ENCODE data around the gene IL36RN. TPM values are rescaled to one million over a fixed set of nuclear protein-coding genes. Genes with fewer than 3 reads are reported as not detected.

Gene IL36RN
- polyA plus RNA-seq, 1 donor from 2014 or later: not detected

GRCh38 chr2:113015655-113016054, 43.3 kb upstream of the IL36RN start:
- Histone ChIP-seq H3F3A (ENCODE audit: insufficient read depth, low read length, poor library complexity, severe bottlenecking) (no peaks in the 10 kb centered on the region), H2AFZ (ENCODE audit: low read depth, low read length) (no peak overlapping the region), H3K9me2 (ENCODE audit: insufficient read depth, low read length) (no peaks in the 10 kb centered on the region), H3K79me2 (replicated peaks; ENCODE audit: insufficient read depth, low read length) (no peaks in the 10 kb centered on the region), H3K4me3 (ENCODE audit: low read length) (no peak overlapping the region), H3K27ac (ENCODE audit: low read length) (no peak overlapping the region), H3K4me2 (ENCODE audit: low read length) (no peak overlapping the region), H3K9me3 (ENCODE audit: low read length) (no peaks in the 10 kb centered on the region), H3K27me3 (ENCODE audit: insufficient read depth, low read depth, low read length) (no peaks in the 10 kb centered on the region), H3K9ac (ENCODE audit: low read length) (no peak overlapping the region), H3K36me3 (ENCODE audit: insufficient read depth, low read length) (no peaks in the 10 kb centered on the region), H4K20me1 (ENCODE audit: insufficient read depth) (no peaks in the 10 kb centered on the region)
- TF ChIP-seq TAF1 (IDR thresholded peaks at IDR 0.05; ENCODE audit: low read depth): no peak

- Histone ChIP-seq H3K9me3 (ENCODE audit: low read length) (no peaks in the 10 kb centered on the region), H3K36me3 (ENCODE audit: insufficient read depth, low read length) (no peaks in the 10 kb centered on the region), H3K79me2 (replicated peaks; ENCODE audit: insufficient read depth, low read length) (no peaks in the 10 kb centered on the region), H3K9me2 (ENCODE audit: insufficient read depth, low read length) (no peaks in the 10 kb centered on the region), H3F3A (ENCODE audit: insufficient read depth, low read length, poor library complexity, severe bottlenecking) (no peaks in the 10 kb centered on the region), H3K4me3 (ENCODE audit: low read length) (no peak overlapping the region), H2AFZ (ENCODE audit: low read depth, low read length) (no peak overlapping the region), H3K9ac (ENCODE audit: low read length) (no peak overlapping the region), H3K27ac (ENCODE audit: low read length) (no peak overlapping the region), H3K4me2 (ENCODE audit: low read length) (no peak overlapping the region), H3K27me3 (ENCODE audit: insufficient read depth, low read depth, low read length) (no peaks in the 10 kb centered on the region), H4K20me1 (ENCODE audit: insufficient read depth) (no peaks in the 10 kb centered on the region)
- no peak for TF ChIP-seq RAD21 (conservative IDR thresholded peaks at IDR 0.05)
- TF ChIP-seq TAF1 (IDR thresholded peaks at IDR 0.05; ENCODE audit: low read depth): no peak
- no peak for TF ChIP-seq CTCF (IDR thresholded peaks at IDR 0.05; ENCODE audit: poor library complexity, severe bottlenecking)
- no peak for TF ChIP-seq POLR2AphosphoS5 (IDR thresholded peaks at IDR 0.05)
- no peak for TF ChIP-seq EP300 (conservative IDR thresholded peaks at IDR 0.05; ENCODE audit: poor library complexity, severe bottlenecking)
- no peak for TF ChIP-seq REST (IDR thresholded peaks at IDR 0.05; ENCODE audit: borderline replicate concordance)
- no peak for TF ChIP-seq SMC3 (conservative IDR thresholded peaks at IDR 0.05; ENCODE audit: poor library complexity)
- no peak for TF ChIP-seq EZH2 (IDR thresholded peaks at IDR 0.05; ENCODE audit: borderline replicate concordance, insufficient read depth, low read length, poor library complexity, severe bottlenecking)
- no peak for TF ChIP-seq MXI1 (conservative IDR thresholded peaks at IDR 0.05; ENCODE audit: poor library complexity, severe bottlenecking)
Observed at GRCh38 chr2:113018509-113018908, 40.5 kb upstream of the IL36RN start.

- Histone ChIP-seq H3K4me2 (ENCODE audit: low read length) (no peak overlapping the region), H3K27ac (ENCODE audit: low read length) (no peak overlapping the region), H3K9me2 (ENCODE audit: insufficient read depth, low read length) (no peaks in the 10 kb centered on the region), H3K27me3 (ENCODE audit: insufficient read depth, low read depth, low read length) (no peaks in the 10 kb centered on the region), H3K9ac (ENCODE audit: low read length) (no peak overlapping the region), H3K4me3 (ENCODE audit: low read length) (no peak overlapping the region), H3K79me2 (replicated peaks; ENCODE audit: insufficient read depth, low read length) (no peaks in the 10 kb centered on the region), H3K9me3 (ENCODE audit: low read length) (no peaks in the 10 kb centered on the region), H3K36me3 (ENCODE audit: insufficient read depth, low read length) (no peaks in the 10 kb centered on the region), H3F3A (ENCODE audit: insufficient read depth, low read length, poor library complexity, severe bottlenecking) (no peaks in the 10 kb centered on the region), H4K20me1 (ENCODE audit: insufficient read depth) (no peaks in the 10 kb centered on the region), H2AFZ (ENCODE audit: low read depth, low read length) (no peak overlapping the region)
- TF ChIP-seq CTCF (IDR thresholded peaks at IDR 0.05; ENCODE audit: poor library complexity, severe bottlenecking): no peak
- TF ChIP-seq EZH2 (IDR thresholded peaks at IDR 0.05; ENCODE audit: borderline replicate concordance, insufficient read depth, low read length, poor library complexity, severe bottlenecking): no peak
- no peak for TF ChIP-seq TAF1 (IDR thresholded peaks at IDR 0.05; ENCODE audit: low read depth)
- TF ChIP-seq REST (IDR thresholded peaks at IDR 0.05; ENCODE audit: borderline replicate concordance): no peak
- TF ChIP-seq EP300 (conservative IDR thresholded peaks at IDR 0.05; ENCODE audit: poor library complexity, severe bottlenecking): no peak
- TF ChIP-seq POLR2AphosphoS5 (IDR thresholded peaks at IDR 0.05): no peak
- no peak for TF ChIP-seq RAD21 (conservative IDR thresholded peaks at IDR 0.05)
- TF ChIP-seq MXI1 (conservative IDR thresholded peaks at IDR 0.05; ENCODE audit: poor library complexity, severe bottlenecking): no peak
- no peak for TF ChIP-seq SMC3 (conservative IDR thresholded peaks at IDR 0.05; ENCODE audit: poor library complexity)
Observed at GRCh38 chr2:113021312-113021711, 37.7 kb upstream of the IL36RN start.
